HG03378 (cell line): ENCODE data around the gene OR7G2.
"Not testable (repeated sequence)": the region's sequence is repeated elsewhere in the genome, so short reads cannot be mapped to it uniquely, and the experiment has no call there.

Source experiments
- ATAC-seq: cut with Tn5 transposase; IDR thresholded peaks from one replicate; pipeline ENCODE4 v1.9.1; 2021; ENCODE audit warnings: mild to moderate bottlenecking, moderate library complexity; ENCODE audit not compliant: unreplicated experiment

Gene OR7G2

DNA sequence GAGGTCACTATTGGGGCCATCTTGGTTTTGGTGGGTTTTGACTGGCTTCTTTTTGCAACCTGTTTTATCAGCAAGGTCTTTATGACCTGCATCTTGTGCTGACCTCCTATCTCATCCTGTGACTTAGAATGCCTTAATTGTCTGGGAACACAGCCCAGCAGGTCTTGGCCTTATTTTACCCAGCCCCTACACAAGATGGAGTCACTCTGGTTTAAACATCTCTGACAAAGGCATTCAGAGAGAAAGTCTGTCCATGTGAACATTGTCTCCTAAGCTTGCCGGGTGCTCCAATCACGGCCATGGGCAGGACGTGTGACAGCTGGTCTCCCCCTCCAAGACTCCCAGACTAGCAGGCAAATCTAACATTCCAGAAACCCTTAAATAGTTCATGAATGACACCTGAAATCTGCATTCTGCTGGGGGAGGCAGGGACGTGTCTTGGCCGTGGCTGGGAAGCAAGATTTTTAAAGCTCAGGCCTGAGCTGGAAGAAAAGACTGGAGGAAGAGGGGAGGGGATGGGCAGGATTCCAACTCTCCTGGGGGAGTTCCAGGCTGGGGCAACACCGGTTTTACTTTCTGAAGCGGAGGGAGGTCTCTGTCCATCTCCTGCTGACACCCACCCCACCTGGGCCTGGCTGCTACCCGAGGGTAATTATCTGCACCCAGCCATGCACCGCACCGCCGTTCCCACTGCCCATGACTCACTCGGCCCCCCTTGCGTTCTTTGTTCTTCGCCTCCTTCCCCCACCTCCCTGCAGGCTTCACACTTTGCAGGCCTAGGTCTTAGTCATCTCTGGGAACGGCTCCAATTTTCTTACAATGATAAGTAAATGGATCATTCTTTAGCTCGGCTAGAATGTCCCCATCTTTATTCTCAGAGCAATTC lies 32.0 kb downstream of the OR7G2 start:
- ATAC-seq = no peak

DNA sequence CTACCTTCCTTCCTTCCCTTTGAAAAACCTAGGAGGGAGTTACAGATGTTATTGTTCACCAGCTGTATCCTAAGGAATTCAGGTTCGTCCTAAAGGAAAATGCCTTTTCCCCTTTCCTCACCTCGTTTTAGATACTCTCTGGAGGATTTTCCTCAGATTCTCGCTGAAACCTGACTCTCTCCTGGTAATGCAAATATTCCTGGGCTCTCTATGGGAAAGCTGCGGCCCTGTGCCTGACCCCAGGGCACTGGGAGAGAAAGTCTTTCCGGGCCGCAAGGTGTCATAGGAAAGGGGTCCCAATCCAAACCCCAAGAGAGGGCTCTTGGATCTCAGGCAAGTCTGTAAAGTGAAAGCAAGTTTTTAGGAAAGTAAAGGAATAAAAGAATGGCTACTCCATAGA lies 33.5 kb downstream of the OR7G2 start:
- no peak for ATAC-seq

DNA sequence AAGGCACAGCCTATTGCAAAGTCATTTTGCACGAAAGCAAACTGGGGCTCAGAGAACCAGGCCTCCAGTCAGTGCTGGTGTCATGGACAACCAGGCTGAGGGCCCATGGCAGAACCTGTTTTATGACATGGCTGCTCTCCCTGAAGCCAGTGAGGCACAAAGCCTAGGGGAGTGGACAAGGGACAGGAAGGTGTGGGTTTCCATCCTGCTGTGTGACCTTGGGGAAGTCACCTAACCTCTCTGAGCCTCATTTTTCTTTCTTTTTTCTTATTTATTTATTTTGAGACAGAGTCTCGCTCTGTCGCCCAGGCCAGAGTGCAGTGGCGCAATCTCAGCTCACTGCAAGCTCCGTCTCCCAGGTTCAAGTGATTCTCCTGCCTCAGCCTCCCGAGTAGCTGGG lies 35.6 kb downstream of the OR7G2 start:
- ATAC-seq = not testable (repeated sequence)

DNA sequence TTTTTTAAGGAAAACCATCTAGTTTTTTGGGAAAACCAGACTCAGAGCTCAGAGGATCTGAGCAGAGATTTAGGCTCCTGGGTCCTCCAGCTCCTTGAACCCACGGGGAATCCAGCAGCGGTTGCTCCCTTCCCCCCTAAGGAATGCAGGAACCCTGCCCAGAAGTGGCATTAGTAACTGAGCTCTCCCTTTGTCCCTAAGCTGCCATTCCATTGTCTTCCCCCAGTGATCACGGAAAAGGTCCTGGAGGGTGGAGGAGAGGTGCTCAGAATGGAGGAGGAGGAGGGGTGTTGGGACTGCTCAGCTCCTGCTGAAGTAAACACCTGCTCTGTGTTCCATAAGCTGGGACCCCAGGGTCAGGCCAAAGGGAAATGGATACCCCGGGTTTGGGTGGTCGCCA lies 37.2 kb downstream of the OR7G2 start:
- ATAC-seq = no peak

DNA sequence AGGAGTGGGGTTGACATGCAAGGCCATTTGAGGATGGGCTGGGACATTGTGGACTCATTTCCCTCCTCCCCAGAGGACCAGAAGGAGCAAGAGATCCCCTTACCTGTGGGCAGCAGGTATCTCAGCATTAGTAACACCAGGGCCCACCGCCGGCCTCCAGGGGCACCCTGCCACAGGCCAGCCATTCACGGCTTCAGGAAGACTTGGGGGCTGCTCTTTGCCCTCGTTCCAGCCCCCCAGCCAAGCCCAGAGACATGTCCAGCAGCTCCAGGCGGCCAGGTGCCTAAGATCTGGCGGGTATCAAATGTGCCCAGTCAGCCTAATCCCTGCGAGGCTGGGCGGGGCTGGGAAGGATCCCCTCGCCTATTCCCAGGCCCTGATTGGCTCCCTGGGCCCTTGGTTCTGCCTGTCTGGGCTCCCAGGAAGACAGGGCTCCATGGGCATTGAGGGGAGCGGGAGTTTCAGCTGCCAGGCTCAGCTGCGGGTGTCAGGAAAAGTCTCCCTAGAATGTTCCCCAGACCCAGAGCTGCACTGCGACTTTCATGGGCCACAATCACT lies 41.7 kb downstream of the OR7G2 start:
- no peak for ATAC-seq

DNA sequence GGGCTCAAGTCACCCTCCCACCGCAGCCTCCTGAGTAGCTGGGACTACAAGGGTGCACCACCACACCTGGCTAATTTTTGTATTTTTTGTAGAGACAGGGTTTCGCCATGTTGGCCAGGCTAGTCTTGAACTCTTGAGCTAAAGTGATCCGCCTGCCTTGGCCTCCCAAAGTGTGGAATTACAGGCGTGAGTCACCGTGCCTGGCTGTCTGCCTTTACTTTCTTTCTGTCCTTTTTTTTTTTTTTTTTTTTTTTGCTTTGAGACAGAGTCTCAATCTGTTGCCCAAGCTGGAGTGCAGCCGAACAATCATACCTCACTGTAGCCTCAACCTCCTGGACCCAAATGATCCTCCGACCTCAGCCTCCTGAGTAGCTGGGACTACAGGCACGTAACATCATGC lies 45.4 kb downstream of the OR7G2 start:
- ATAC-seq = no peak

DNA sequence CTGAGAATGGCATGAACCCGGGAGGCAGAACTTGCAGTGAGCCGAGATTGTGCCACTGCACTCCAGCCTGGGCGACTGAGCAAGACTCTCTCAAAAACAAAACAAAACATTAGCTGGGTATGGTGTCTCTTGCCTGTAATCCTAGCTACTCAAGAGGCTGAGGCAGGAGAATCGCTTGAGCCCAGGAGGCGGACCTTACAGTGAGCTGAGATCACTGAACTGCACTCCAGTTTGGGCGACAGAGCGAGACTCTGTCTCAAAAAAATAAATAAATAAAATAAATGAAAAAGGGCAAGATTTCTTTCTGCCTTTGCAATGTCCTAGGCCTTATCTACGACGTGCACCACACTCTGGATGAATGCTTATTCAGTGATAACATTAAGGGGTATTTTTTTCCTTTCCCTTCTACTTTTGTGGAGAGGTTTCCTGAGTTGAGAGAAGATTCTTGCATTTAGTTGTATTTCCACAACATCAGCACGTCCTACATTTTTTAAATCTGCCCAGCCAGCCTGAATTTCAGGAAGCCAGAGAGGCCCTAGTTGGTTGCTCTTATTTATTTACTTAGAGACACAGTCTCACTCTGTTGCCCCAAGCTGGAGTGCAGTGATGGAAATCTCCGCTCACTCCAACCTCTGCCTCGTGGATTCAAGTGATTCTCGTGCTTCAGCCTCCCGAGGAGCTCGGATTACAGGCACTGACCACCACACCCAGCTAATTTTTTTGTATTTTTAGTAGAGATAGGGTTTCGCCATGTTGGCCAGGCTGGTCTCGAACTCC lies 46.5 kb downstream of the OR7G2 start:
- no peak for ATAC-seq

DNA sequence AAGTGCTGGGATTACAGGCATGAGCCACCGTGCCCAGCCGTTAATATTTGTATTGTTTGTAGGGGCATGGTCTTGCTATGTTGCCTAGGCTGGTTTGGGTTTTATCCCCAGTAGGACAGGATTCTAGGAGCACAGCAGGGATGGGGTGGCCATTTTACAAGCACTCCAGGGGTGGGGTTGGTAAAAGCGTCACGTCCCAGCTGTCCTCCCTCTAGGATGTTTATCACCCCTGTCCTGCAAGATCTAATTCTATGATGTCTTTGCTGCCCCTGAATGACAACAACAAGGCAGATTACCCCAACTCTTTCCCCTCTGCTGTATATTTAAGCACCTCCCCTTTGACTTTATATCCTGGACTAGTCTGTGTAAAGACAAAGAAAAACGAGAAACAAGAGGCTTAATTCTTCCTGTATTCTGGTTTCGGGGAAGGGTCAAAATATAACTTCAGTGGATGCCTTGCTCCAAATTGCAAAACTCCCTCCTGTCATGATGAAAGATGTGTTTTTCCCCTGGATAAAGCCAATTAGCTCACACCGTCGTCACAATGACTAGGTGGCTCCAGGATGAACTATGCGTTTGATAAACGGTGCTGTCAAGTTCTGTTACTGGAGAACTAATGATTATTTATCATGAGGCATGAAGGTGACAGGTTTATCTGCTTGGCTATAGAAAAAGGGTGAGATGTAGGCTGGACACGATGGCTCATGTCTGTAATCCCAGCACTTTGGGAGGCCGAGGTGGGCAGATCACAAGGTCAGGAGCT lies 48.2 kb downstream of the OR7G2 start:
- ATAC-seq = no peak

DNA sequence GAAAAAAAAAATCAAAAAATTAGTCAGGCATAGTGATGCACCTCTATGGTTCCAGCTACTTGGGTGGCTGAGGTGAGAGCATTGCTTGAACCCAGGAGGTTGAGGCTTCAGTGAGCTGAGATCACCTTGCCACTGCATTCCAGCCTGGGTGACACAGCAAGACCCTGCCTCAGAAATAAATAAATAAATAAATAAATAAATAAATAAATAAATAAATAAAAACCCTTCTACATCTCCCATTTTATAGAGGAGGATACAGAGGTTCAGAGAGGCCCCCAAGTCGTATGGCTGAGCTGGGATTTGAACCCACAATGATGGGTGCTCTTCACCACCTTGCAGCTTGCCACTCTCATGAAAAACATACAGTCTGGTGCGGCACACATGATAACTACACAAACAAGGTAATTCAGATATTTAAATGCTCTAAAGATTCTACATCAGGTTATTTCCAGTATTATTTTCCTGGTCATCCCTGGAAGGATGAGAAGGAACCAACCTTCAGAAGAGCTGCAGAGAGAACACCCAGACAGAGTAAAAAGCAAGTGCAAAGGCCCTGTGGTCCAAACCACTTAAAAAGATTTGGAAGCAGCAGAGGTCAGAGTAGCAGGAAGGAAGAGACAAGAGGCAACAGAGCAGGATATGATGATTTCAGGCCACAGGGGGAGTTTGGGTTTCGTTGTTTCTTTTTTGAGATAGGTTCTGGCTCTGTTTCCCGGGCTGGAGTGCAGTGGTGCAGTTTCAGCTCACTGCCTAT lies 49.6 kb downstream of the OR7G2 start:
- ATAC-seq = no peak

DNA sequence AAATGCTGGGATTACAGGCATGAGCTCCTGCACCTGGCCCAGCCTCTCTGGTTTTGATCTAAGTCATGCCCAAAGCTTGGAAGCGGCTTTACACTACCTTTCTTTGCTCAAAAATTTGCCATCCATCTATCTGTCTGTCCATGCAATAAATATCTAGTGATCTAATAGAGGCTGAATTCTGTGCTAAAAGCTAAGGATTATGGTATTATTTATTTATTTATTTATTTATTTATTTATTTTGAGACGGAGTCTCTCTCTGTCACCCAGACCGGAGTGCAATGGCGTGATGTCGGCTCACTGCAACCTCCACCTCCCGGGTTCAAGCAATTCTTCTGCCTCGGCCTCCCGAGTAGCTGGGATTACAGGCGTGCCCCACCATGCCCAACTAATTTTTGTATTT lies 51.1 kb downstream of the OR7G2 start:
- not testable (repeated sequence) for ATAC-seq

DNA sequence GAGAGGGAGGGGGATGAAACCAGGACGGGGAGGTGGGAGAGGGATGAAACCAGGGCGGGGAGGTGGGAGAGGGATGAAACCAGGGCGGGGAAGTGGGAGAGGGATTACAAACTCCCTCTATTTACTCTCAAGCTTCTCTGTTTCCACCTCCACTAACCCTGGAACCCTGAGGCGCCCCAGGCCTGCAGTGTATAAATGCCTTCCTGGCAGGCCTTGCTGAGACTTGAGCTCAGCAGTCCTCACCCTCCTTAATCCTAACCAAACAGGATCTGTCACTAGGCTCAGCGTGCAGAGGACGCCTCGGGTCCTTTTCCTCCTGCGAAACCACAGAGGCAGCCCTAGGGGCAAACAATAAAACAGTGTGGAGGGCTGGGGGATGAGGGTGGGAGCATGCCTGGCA lies 52.5 kb downstream of the OR7G2 start:
- ATAC-seq = no peak

DNA sequence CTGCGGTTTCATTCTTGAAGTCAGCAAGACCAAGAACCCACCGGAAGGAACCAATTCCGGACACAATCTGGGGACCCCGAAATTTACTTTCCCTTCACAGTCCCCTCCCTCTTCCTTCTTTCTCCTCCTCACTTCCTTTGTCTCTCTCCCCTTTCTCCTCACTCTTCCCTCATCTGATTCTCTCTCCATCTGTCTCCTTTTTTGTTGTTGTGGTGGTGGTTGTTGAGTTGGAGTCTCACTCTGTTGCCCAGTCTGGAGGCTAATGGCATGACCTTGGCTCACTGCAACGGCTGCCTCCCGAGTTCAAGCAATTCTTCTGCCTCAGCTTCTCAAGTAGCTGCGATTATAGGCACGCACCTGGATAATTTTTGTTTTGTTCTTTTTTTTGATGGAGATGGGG lies 53.1 kb downstream of the OR7G2 start:
- ATAC-seq = no peak

DNA sequence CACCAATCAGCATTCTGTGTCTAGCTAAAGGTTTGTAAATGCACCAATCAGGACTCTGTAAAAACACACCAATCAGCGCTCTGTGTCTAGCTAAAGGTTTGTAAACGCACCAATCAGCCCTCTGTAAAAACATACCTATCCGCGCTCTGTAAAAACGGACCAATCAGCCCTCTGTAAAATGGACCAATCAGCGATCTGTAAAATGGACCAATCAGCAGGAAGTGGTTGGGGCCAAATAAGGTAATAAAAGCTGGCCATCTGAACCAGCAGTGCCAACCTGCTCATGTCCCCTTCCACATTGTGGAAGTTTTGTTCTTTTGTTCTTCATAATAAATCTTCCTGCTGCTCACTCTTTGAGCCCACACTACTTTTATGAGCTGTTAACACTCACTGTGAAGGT lies 53.6 kb downstream of the OR7G2 start:
- ATAC-seq = not testable (repeated sequence)

DNA sequence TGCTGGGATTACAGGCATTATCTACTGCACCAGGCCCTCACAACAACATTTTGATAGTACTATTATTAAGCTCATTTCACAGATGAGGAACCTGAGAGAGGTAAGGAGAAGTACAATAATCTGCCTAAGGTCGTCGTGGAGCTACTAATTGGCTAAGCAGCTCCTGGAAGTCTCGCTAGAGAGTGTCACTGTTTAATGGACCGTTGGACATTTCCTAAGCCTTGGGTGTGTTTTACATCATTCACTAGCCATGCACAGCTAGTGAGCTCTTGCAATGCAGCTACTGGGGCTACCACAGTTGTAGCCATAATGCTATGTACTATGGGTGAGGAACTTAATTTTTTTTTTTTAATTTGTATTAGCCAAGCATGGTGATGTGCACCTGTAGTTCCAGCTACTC lies 54.4 kb downstream of the OR7G2 start:
- no peak for ATAC-seq
